Neural progenitor cell (in vitro differentiated cells): ENCODE data around the gene SGSM1. TPM values are rescaled to one million over a fixed set of nuclear protein-coding genes. Genes with fewer than 3 reads are reported as not detected.

ENCODE experiments used
- DNase-seq: peaks from one replicate; pipeline ENCODE4 v3.0.0-alpha.2; 2016; ENCODE audit warnings: low spot score
- H2AFZ ChIP-seq: fragments of 200-600 bp; sonication (generic); replicated peaks from 2 replicates; pipeline ENCODE4 v1.6.1; 2016; ENCODE audit warnings: antibody characterized with exemption
- H3F3A ChIP-seq: fragments of 200-600 bp; sonication (generic); 2 replicates; pipeline ENCODE4 v1.6.1; 2016; ENCODE audit warnings: antibody characterized with exemption, low read depth
- H3K27ac ChIP-seq: fragments of 200-600 bp; sonication (generic); 2 replicates; pipeline ENCODE4 v1.5.1; 2016; ENCODE audit warnings: mild to moderate bottlenecking
- H3K27me3 ChIP-seq: fragments of 200-600 bp; sonication (generic); 2 replicates; pipeline ENCODE4 v1.6.1; 2016; ENCODE audit warnings: mild to moderate bottlenecking, moderate library complexity
- H3K36me3 ChIP-seq: fragments of 200-600 bp; sonication (generic); 2 replicates; pipeline ENCODE4 v1.5.1; 2016
- H3K4me1 ChIP-seq: fragments of 200-600 bp; sonication (generic); 2 replicates; pipeline ENCODE4 v1.6.1; 2016; ENCODE audit warnings: mixed run types
- H3K4me2 ChIP-seq: fragments of 200-600 bp; sonication (generic); 2 replicates; pipeline ENCODE4 v1.6.1; 2016
- H3K4me3 ChIP-seq: fragments of 200-600 bp; sonication (generic); 2 replicates; pipeline ENCODE4 v1.5.1; 2016
- H3K79me2 ChIP-seq: fragments of 200-600 bp; sonication (generic); 2 replicates; pipeline ENCODE4 v1.6.1; 2016; ENCODE audit warnings: low read depth
- H3K9ac ChIP-seq: fragments of 200-600 bp; sonication (generic); 2 replicates; pipeline ENCODE4 v1.6.1; 2016
- H3K9me3 ChIP-seq: fragments of 200-600 bp; sonication (generic); 2 replicates; pipeline ENCODE4 v1.5.1; 2016; ENCODE audit warnings: low read depth
- H4K20me1 ChIP-seq: fragments of 200-600 bp; sonication (generic); 2 replicates; pipeline ENCODE4 v1.6.1; 2016; ENCODE audit warnings: low read depth
- H3K27ac Mint-ChIP-seq: 3 replicates; pipeline ENCODE4 v1.8.0; 2021; ENCODE audit warnings: mixed read lengths
- H3K27me3 Mint-ChIP-seq: 2 replicates; pipeline ENCODE4 v1.8.0; 2022; ENCODE audit warnings: low read depth, mild to moderate bottlenecking, inconsistent platforms, moderate library complexity, mixed read lengths; ENCODE audit not compliant: insufficient read depth
- H3K36me3 Mint-ChIP-seq: 3 replicates; pipeline ENCODE4 v1.8.0; 2021; ENCODE audit warnings: mixed read lengths
- H3K4me1 Mint-ChIP-seq: 3 replicates; pipeline ENCODE4 v1.8.0; 2021; ENCODE audit warnings: mixed read lengths
- H3K4me3 Mint-ChIP-seq: 3 replicates; pipeline ENCODE4 v1.8.0; 2021; ENCODE audit warnings: mild to moderate bottlenecking, moderate library complexity, mixed read lengths
- H3K9me3 Mint-ChIP-seq: 3 replicates; pipeline ENCODE4 v1.8.0; 2020; ENCODE audit warnings: mixed read lengths
- CTCF ChIP-seq: fragments of 200-600 bp; sonication (generic); IDR thresholded peaks from 2 replicates; pipeline ENCODE4 v1.5.1; 2017; ENCODE audit warnings: antibody characterized with exemption, mild to moderate bottlenecking
- EZH2 ChIP-seq: fragments of 200-600 bp; sonication (generic); IDR thresholded peaks from 2 replicates; pipeline ENCODE4 v1.6.1; 2017; ENCODE audit warnings: antibody characterized with exemption, mild to moderate bottlenecking, moderate library complexity
- EZH2phosphoT487 ChIP-seq: fragments of 200-600 bp; sonication (generic); IDR thresholded peaks from 2 replicates; pipeline ENCODE4 v1.6.1; 2017; ENCODE audit warnings: antibody characterized with exemption
- total RNA-seq: library from RNA; depleted of rRNA; stranded (reverse); fragments of >200 nt; gene quantifications from 2 replicates; pipeline ENCODE4 v1.2.3, GENCODE V29; 2015; ENCODE audit warnings: low replicate concordance

SGSM1 gene
- total RNA-seq, 1 donor from 2014 or later = 1.1 TPM

GRCh38 chr22:24948356-24949202, 142.6 kb downstream of the SGSM1 start:
- Histone ChIP-seq H3K79me2 (peaks cover 7% of the 10 kb centered on the region), H3F3A (peaks cover 15% of the 10 kb centered on the region), H4K20me1 (no peaks in the 10 kb centered on the region), H2AFZ (no peak overlapping the region), H3K27me3 (no peaks in the 10 kb centered on the region), H3K27ac (no peak overlapping the region), H3K4me1 (peaks cover 5% of the 10 kb centered on the region), H3K36me3 (no peaks in the 10 kb centered on the region), H3K4me3 (no peak overlapping the region), H3K9me3 (no peaks in the 10 kb centered on the region), H3K9ac (no peak overlapping the region), H3K4me2 (no peak overlapping the region)
- Mint-ChIP-seq H3K4me3 (no peak overlapping the region), H3K9me3 (no peaks in the 10 kb centered on the region), H3K4me1 (peaks cover 39% of the 10 kb centered on the region), H3K36me3 (no peaks in the 10 kb centered on the region), H3K27ac (no peak overlapping the region), H3K27me3 (peaks cover 22% of the 10 kb centered on the region)
- DNase-seq = no peak
- TF ChIP-seq EZH2phosphoT487 (no peak), EZH2 (no peak), CTCF (no peak)

- H3K9me3 ChIP-seq = no peaks in the 10 kb centered on the region
- H3K9me3 Mint-ChIP-seq = no peaks in the 10 kb centered on the region
- peaks cover 30% of the 10 kb centered on the region for H3F3A ChIP-seq
- H4K20me1 ChIP-seq = peaks cover 13% of the 10 kb centered on the region
- DNase-seq = peak; percentile 72
- peak overlapping the region; percentile 80 for H3K4me3 Mint-ChIP-seq
- H2AFZ ChIP-seq = peak overlapping the region; percentile 87
- TF ChIP-seq EZH2 = no peak
- no peak for TF ChIP-seq CTCF
- no peak for TF ChIP-seq EZH2phosphoT487
- no peak overlapping the region for H3K9ac ChIP-seq
- no peak overlapping the region for H3K27ac ChIP-seq
- H3K79me2 ChIP-seq = peaks cover 25% of the 10 kb centered on the region
- H3K4me3 ChIP-seq = peak overlapping the region; percentile 37
- peak overlapping the region; percentile 73 for H3K4me2 ChIP-seq
- no peaks in the 10 kb centered on the region for H3K36me3 Mint-ChIP-seq
- no peaks in the 10 kb centered on the region for H3K36me3 ChIP-seq
- H3K4me1 ChIP-seq = peaks cover 23% of the 10 kb centered on the region
- H3K27me3 ChIP-seq = no peaks in the 10 kb centered on the region
- peaks cover 21% of the 10 kb centered on the region for H3K27me3 Mint-ChIP-seq
- H3K4me1 Mint-ChIP-seq = peaks cover 49% of the 10 kb centered on the region
- peak overlapping the region; percentile 90 for H3K27ac Mint-ChIP-seq
Measured at GRCh38 chr22:24950272-24950902, 144.4 kb downstream of the SGSM1 start.

- DNase-seq = peak; percentile 99
- Histone ChIP-seq H2AFZ (peak within 1 kb of the TSS; percentile 84), H3K4me3 (peak within 1 kb of the TSS; percentile 80), H3K4me2 (peak within 1 kb of the TSS; percentile 94), H4K20me1 (peaks cover 30% of the 10 kb centered on the region), H3F3A (peaks cover 30% of the 10 kb centered on the region), H3K36me3 (no peaks in the 10 kb centered on the region), H3K79me2 (peaks cover 43% of the 10 kb centered on the region), H3K27ac (peak within 1 kb of the TSS; percentile 76), H3K9ac (peak within 1 kb of the TSS; percentile 70), H3K4me1 (peaks cover 24% of the 10 kb centered on the region), H3K9me3 (no peaks in the 10 kb centered on the region), H3K27me3 (no peaks in the 10 kb centered on the region)
- peak; percentile 99 for TF ChIP-seq CTCF
- no peak for TF ChIP-seq EZH2phosphoT487
- Mint-ChIP-seq H3K36me3 (no peaks in the 10 kb centered on the region), H3K4me3 (peak within 1 kb of the TSS; percentile 100), H3K9me3 (no peaks in the 10 kb centered on the region), H3K4me1 (peaks cover 48% of the 10 kb centered on the region), H3K27me3 (peaks cover 19% of the 10 kb centered on the region), H3K27ac (peak within 1 kb of the TSS; percentile 97)
Measured at GRCh38 chr22:24951942-24952836, 146.2 kb downstream of the SGSM1 start, which contains the start of gene KIAA1671. Gene KIAA1671 (plus strand): TSS chr22:24952716. CDS start chr22:25028000, 75,284 bp downstream.
